Chondrocyte (in vitro differentiated cells): ENCODE results near the gene SPRR4. TPM values are rescaled to one million over a fixed set of nuclear protein-coding genes. Genes with fewer than 3 reads are reported as not detected.

ENCODE experiments used
- DNase-seq: peaks from one replicate; pipeline ENCODE4 v3.0.0; 2021; ENCODE audit warnings: mixed read lengths, low spot score
- H3K27ac Mint-ChIP-seq: one replicate; pipeline ENCODE4 v1.8.0; 2021; ENCODE audit warnings: mild to moderate bottlenecking, moderate library complexity, mixed read lengths; ENCODE audit not compliant: unreplicated experiment
- H3K27me3 Mint-ChIP-seq: 2 replicates; pipeline ENCODE4 v1.8.0; 2021; ENCODE audit warnings: low read depth, mixed read lengths
- H3K36me3 Mint-ChIP-seq: 2 replicates; pipeline ENCODE4 v1.8.0; 2021; ENCODE audit warnings: low read depth, mixed read lengths
- H3K4me1 Mint-ChIP-seq: 2 replicates; pipeline ENCODE4 v1.8.0; 2021; ENCODE audit warnings: low read depth, mild to moderate bottlenecking, mixed read lengths
- H3K4me3 Mint-ChIP-seq: one replicate; pipeline ENCODE4 v1.8.0; 2021; ENCODE audit warnings: mild to moderate bottlenecking, moderate library complexity, mixed read lengths; ENCODE audit not compliant: unreplicated experiment
- H3K9me3 Mint-ChIP-seq: 2 replicates; pipeline ENCODE4 v1.8.0; 2021; ENCODE audit warnings: low read depth, mixed read lengths
- CTCF ChIP-seq: fragments of 200-600 bp; sonication (generic); IDR thresholded peaks from 2 replicates; pipeline ENCODE4 v1.5.0; 2021; ENCODE audit warnings: antibody characterized with exemption, mild to moderate bottlenecking, moderate library complexity
- total RNA-seq: library from RNA; stranded (reverse); gene quantifications from 3 replicates; pipeline ENCODE4 v1.2.1, GENCODE V29; 2021

Gene SPRR4
- total RNA-seq, 1 donor from 2014 or later = not detected

- no peaks in the 10 kb centered on the region for H3K36me3 Mint-ChIP-seq
- H3K4me3 Mint-ChIP-seq = no peak within 1 kb of the TSS
- H3K4me1 Mint-ChIP-seq = no peaks in the 10 kb centered on the region
- DNase-seq = no peak
- no peak for TF ChIP-seq CTCF
- H3K9me3 Mint-ChIP-seq = peaks cover 3% of the 10 kb centered on the region
- no peaks in the 10 kb centered on the region for H3K27me3 Mint-ChIP-seq
- H3K27ac Mint-ChIP-seq = no peak within 1 kb of the TSS
These were observed 23.7 kb upstream of the SPRR4 start, which contains the start of gene SPRR5 for GRCh38 chr1:152946651-152947256. Gene SPRR5, plus strand, starts transcription at chr1:152947206. Its CDS starts 1,349 bp downstream, at chr1:152948555.

- H3K4me1 Mint-ChIP-seq = no peaks in the 10 kb centered on the region
- no peak overlapping the region for H3K4me3 Mint-ChIP-seq
These were observed 18.7 kb upstream of the SPRR4 start for GRCh38 chr1:152951711-152952110.

GRCh38 chr1:152953761-152954160 is 16.7 kb upstream of the SPRR4 start:
- no peak overlapping the region for H3K27ac Mint-ChIP-seq
- no peak overlapping the region for H3K4me3 Mint-ChIP-seq
- no peak for TF ChIP-seq CTCF
- no peaks in the 10 kb centered on the region for H3K27me3 Mint-ChIP-seq
- DNase-seq = no peak
- peaks cover 3% of the 10 kb centered on the region for H3K9me3 Mint-ChIP-seq
- H3K36me3 Mint-ChIP-seq = no peaks in the 10 kb centered on the region
- no peaks in the 10 kb centered on the region for H3K4me1 Mint-ChIP-seq

More at GRCh38 chr1:152951711-152952110, 18.7 kb upstream of the SPRR4 start:
- Mint-ChIP-seq H3K27me3 (no peaks in the 10 kb centered on the region), H3K36me3 (no peaks in the 10 kb centered on the region), H3K9me3 (peaks cover 3% of the 10 kb centered on the region), H3K27ac (no peak overlapping the region)
- no peak for TF ChIP-seq CTCF
- DNase-seq = no peak

- Mint-ChIP-seq H3K4me1 (no peaks in the 10 kb centered on the region), H3K27ac (no peak overlapping the region), H3K4me3 (no peak overlapping the region), H3K9me3 (peaks cover 3% of the 10 kb centered on the region), H3K27me3 (no peaks in the 10 kb centered on the region), H3K36me3 (no peaks in the 10 kb centered on the region)
- DNase-seq = no peak
- no peak for TF ChIP-seq CTCF
These were observed 16.0 kb upstream of the SPRR4 start for GRCh38 chr1:152954436-152954835.

- Mint-ChIP-seq H3K27ac (no peak overlapping the region), H3K9me3 (no peaks in the 10 kb centered on the region), H3K36me3 (no peaks in the 10 kb centered on the region), H3K27me3 (no peaks in the 10 kb centered on the region), H3K4me3 (no peak overlapping the region), H3K4me1 (no peaks in the 10 kb centered on the region)
- no peak for TF ChIP-seq CTCF
- DNase-seq = no peak
These were observed 12.9 kb upstream of the SPRR4 start for GRCh38 chr1:152957561-152957960.
